Breast epithelium (tissue), 4 donors: ENCODE measurements around the gene SMAD6. TPM values are rescaled to one million over a fixed set of nuclear protein-coding genes. Genes with fewer than 3 reads are reported as not detected.

ENCODE experiments used
- DNase-seq, 2 donors: peaks; one replicate each; pipeline ENCODE4 v3.0.0-alpha.2; 2019; ENCODE audit warnings: low spot score in 2 of 2
- H3K27ac ChIP-seq, 2 donors: fragments of 200-600 bp; sonication (generic) in 1 of 2; one replicate each; pipeline ENCODE4 v1.5.1; 2016 to 2019; ENCODE audit warnings: mild to moderate bottlenecking in 1 of 2
- H3K27me3 ChIP-seq, 2 donors: fragments of 200-600 bp; sonication (generic) in 1 of 2; one replicate each; pipeline versions ENCODE4 v1.5.1 to v1.6.0; 2017 to 2019; ENCODE audit warnings: control low read depth in 1 of 2, mild to moderate bottlenecking in 1 of 2
- H3K36me3 ChIP-seq: fragments of 200-600 bp; one replicate; pipeline ENCODE4 v1.5.1; 2019
- H3K4me1 ChIP-seq, 2 donors: fragments of 200-600 bp; sonication (generic); one replicate each; pipeline ENCODE4 v1.5.1; 2016 to 2019; ENCODE audit warnings: control low read depth in 1 of 2
- H3K4me3 ChIP-seq, 3 donors: fragments of 200-600 bp; sonication (generic); 1 replicate in 2 of 3; 2 replicates in 1 of 3; pipeline ENCODE4 v1.5.1; 2016 to 2019; ENCODE audit warnings: mild to moderate bottlenecking in 3 of 3, moderate library complexity in 2 of 3
- H3K9me3 ChIP-seq, 2 donors: fragments of 200-600 bp; sonication (generic) in 1 of 2; one replicate each; pipeline ENCODE4 v1.5.1; 2016 to 2019; ENCODE audit warnings: control low read depth in 1 of 2
- POLR2A ChIP-seq: fragments of 450-650 bp; IDR thresholded peaks from one replicate; pipeline ENCODE4 v1.6.1; 2016; ENCODE audit warnings: antibody characterized with exemption, mild to moderate bottlenecking, moderate library complexity
- POLR2AphosphoS5 ChIP-seq, 3 donors: sonication (generic); formaldehyde crosslinking; IDR thresholded peaks; one replicate each; pipeline ENCODE4 v1.6.1; 2017; ENCODE audit warnings: antibody characterized with exemption in 3 of 3
- intact Hi-C: fragments of 100-400 bp; cut with DNase I; formaldehyde crosslinking; loops from one replicate; pipeline ENCODE4 v1.15.1; 2023; ENCODE audit warnings: low total_unique reads
- total RNA-seq, 3 donors: library from RNA; depleted of rRNA; stranded (reverse); fragments of >200 nt; gene quantifications; one replicate each; pipeline ENCODE4 v1.1.0, GENCODE V29; 2016
- TF ChIP-seq, protein P1 (sequence below), 3 donors: fragments of 450-650 bp; IDR thresholded peaks; one replicate each; pipeline ENCODE4 v1.5.1; 2016 to 2017; ENCODE audit warnings: antibody characterized with exemption in 3 of 3, mild to moderate bottlenecking in 3 of 3, moderate library complexity in 3 of 3

Gene SMAD6
- total RNA-seq, 3 donors from 2014 or later = 7.6 to 22.6 (median 13.4) TPM

DNA sequence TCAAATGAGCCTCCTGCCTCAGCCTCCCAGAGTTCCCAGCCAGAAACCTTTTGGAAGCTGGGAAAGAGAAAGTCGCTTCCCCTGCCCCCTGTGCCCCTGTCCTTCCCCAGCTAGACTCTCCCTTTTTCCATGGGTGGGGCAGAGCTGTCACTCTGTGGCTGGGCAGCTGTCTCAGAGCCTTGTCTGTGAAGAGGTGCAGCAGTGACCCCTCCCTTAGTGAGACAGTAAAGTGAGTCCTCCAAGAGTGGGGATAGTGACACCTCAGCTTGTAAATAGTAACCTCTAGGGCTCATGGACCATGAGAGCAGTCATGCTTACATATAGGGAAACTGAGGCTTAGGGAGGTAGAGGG, 76.3 kb downstream of the SMAD6 start:
- H3K9me3 ChIP-seq = no peaks in the 10 kb centered on the region
- H3K4me1 ChIP-seq = no peaks in the 10 kb centered on the region
- no peaks in the 10 kb centered on the region for H3K27me3 ChIP-seq
- TF ChIP-seq POLR2AphosphoS5 (IDR thresholded peaks at IDR 0.05) (no peak), POLR2A (no peak)
- TF ChIP-seq, protein P1, sequence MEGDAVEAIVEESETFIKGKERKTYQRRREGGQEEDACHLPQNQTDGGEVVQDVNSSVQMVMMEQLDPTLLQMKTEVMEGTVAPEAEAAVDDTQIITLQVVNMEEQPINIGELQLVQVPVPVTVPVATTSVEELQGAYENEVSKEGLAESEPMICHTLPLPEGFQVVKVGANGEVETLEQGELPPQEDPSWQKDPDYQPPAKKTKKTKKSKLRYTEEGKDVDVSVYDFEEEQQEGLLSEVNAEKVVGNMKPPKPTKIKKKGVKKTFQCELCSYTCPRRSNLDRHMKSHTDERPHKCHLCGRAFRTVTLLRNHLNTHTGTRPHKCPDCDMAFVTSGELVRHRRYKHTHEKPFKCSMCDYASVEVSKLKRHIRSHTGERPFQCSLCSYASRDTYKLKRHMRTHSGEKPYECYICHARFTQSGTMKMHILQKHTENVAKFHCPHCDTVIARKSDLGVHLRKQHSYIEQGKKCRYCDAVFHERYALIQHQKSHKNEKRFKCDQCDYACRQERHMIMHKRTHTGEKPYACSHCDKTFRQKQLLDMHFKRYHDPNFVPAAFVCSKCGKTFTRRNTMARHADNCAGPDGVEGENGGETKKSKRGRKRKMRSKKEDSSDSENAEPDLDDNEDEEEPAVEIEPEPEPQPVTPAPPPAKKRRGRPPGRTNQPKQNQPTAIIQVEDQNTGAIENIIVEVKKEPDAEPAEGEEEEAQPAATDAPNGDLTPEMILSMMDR (IDR thresholded peaks at IDR 0.05) = no peak
- no peaks in the 10 kb centered on the region for H3K36me3 ChIP-seq
- H3K4me3 ChIP-seq = no peak overlapping the region
- intact Hi-C loops = loop anchor here (10.0 kb wide), 2 partner anchors 67 to 153 kb away; no protein-coding TSS in a partner anchor
- peak overlapping the region in 1 of 2 donors; percentile 3 for H3K27ac ChIP-seq
- DNase-seq = no peak

DNA sequence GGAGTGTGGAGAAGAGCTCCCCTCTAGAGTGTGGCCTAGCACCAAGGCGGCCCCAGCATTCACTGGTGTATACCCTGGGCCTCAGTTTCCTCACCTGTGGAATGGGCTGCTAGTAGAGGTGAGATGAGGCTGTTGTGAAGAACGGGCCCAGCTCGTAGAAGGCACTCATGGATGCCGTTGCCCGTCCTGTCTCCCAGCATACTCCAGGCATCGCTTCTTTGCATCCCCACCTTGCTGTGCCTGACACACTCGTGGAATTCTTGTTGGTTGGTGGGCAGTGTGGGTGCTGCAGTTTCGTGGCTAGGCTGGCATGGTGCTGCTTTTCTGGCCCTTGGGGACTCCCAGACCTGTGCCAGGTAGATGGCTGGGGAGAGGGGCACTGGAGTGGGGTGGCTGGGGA, 76.7 kb downstream of the SMAD6 start:
- intact Hi-C loops = loop anchor here (10.0 kb wide), 2 partner anchors 66 to 154 kb away; no protein-coding TSS in a partner anchor

DNA sequence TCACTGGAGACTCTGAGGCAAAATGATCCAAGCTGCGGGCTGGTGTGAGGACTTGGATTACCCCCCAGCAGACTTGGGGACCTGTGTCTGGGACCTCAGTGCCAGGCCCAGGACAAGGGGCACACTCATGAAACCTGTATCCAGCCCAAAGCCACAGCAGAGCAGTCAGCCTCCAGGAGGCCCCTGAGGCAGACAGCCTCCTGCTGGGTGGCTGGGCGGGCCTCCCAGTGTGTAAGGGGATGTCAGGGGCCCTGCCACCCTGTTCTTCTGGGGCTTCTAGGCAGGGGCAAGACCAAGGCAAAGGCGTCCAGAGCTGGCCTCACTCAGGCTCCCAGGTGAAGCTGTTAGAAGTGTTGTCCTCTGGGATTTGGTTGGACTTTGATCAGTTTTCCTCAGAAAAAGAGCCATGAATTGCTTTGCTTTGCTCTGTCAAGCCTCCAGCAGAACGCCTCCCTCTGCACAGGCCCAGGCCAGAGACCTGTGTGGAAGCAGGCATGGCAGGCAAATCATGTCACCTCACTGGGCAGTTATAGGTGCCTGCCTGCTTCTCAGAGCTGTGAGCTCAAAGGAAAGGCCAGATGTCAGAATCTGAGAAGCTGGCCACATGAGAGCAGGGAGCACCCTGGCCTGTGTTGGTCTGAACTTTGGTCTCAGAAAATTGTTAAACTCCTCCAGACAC, 77.4 kb downstream of the SMAD6 start:
- Histone ChIP-seq H3K4me1 (no peaks in the 10 kb centered on the region), H3K27ac (peak overlapping the region in 1 of 2 donors; percentile 62)
- intact Hi-C loops = loop anchor here (10.0 kb wide), 2 partner anchors 65 to 155 kb away; no protein-coding TSS in a partner anchor

More for the DNA sequence above, 76.7 kb downstream of the SMAD6 start:
- Histone ChIP-seq H3K4me3 (no peak overlapping the region), H3K4me1 (no peaks in the 10 kb centered on the region), H3K27me3 (no peaks in the 10 kb centered on the region), H3K36me3 (no peaks in the 10 kb centered on the region), H3K9me3 (no peaks in the 10 kb centered on the region), H3K27ac (no peak overlapping the region)
- no peak for DNase-seq
- TF ChIP-seq, protein P1 (IDR thresholded peaks at IDR 0.05) = no peak
- no peak for TF ChIP-seq POLR2AphosphoS5 (IDR thresholded peaks at IDR 0.05)
- no peak for TF ChIP-seq POLR2A

DNA sequence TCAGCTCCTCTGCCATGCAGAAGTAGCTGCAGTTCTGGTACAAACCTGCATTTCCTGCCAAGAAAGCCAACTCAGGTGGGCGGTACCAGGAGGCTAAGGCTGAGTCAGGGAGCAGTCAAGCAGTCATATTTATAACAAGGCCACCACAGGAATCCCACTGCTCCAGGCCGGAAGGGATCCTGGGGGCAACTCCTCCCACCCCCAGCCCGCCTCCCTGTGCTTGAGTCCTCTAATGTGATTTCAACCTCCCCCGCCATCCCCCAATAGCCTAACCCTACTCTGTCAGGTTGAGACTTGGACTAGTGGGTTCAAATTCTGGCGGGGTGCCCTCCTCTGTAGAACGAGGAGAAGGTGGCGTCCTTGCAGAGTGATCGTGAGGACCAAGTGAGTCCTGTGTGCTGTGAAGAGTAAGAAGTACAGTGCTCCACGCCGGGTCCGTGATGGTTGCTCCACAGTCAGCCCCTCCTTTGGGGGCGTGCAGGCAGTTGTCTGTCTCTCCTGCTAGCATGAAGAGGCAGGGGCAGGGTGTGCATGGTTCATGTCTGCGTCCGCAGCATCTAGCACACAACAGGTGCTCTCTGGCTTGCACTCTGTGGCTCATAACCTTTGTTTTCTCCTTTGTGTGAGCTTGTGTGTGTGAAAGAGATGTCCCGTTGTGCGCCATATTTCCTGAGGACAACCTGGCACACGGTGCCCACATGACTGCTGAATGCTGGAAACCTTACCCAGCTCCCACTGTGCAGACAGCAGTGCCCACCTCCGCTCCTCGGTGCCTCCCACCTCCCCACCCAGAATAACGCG, 78.3 kb downstream of the SMAD6 start:
- Histone ChIP-seq H3K9me3 (no peaks in the 10 kb centered on the region), H3K4me1 (no peaks in the 10 kb centered on the region), H3K27ac (peak overlapping the region in 1 of 2 donors; percentile 62), H3K36me3 (no peaks in the 10 kb centered on the region), H3K4me3 (no peak overlapping the region), H3K27me3 (no peaks in the 10 kb centered on the region)
- intact Hi-C loops = no loop called here
- TF ChIP-seq POLR2AphosphoS5 (IDR thresholded peaks at IDR 0.05) = no peak
- TF ChIP-seq, protein P1 (IDR thresholded peaks at IDR 0.05) = no peak
- no peak for TF ChIP-seq POLR2A
- DNase-seq = no peak

More for the DNA sequence above, 77.4 kb downstream of the SMAD6 start:
- no peaks in the 10 kb centered on the region for H3K27me3 ChIP-seq
- H3K9me3 ChIP-seq = no peaks in the 10 kb centered on the region
- DNase-seq = no peak
- H3K4me3 ChIP-seq = no peak overlapping the region
- no peaks in the 10 kb centered on the region for H3K36me3 ChIP-seq
- TF ChIP-seq POLR2AphosphoS5 (IDR thresholded peaks at IDR 0.05) (no peak), POLR2A (no peak)
- TF ChIP-seq, protein P1 (IDR thresholded peaks at IDR 0.05) = no peak
